Measurements from ENCODE around the gene LHFPL3.

DNA sequence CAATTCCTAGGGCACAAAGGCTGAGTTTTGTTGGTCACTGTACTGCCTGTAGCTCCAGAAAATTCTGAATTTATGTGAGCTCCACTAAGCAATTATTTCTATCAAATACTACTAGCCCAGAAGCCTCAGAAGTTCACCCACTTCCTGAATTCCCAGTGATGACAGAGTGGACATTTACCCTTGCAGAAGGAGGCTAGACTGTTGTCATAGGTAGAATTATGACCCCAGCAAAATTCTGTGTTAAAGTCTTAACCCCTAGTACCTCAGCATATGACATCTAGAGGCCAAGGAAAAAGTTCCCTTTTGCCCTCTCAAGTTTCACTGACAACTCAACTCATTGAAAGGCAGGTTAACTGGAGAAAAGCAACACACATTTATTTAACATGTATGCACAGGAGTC is 606.9 kb downstream of the LHFPL3 start:
- no peak for TF ChIP-seq SUZ12 (IDR thresholded peaks at IDR 0.05; ENCODE audit: low read depth, low read length)
- TF ChIP-seq, protein P1, sequence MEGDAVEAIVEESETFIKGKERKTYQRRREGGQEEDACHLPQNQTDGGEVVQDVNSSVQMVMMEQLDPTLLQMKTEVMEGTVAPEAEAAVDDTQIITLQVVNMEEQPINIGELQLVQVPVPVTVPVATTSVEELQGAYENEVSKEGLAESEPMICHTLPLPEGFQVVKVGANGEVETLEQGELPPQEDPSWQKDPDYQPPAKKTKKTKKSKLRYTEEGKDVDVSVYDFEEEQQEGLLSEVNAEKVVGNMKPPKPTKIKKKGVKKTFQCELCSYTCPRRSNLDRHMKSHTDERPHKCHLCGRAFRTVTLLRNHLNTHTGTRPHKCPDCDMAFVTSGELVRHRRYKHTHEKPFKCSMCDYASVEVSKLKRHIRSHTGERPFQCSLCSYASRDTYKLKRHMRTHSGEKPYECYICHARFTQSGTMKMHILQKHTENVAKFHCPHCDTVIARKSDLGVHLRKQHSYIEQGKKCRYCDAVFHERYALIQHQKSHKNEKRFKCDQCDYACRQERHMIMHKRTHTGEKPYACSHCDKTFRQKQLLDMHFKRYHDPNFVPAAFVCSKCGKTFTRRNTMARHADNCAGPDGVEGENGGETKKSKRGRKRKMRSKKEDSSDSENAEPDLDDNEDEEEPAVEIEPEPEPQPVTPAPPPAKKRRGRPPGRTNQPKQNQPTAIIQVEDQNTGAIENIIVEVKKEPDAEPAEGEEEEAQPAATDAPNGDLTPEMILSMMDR (CRISPR knock-in tag; IDR thresholded peaks at IDR 0.05), result no peak
- no peak for TF ChIP-seq TCF7L2 (IDR thresholded peaks at IDR 0.05; ENCODE audit: low read depth, low read length)
- no peak for TF ChIP-seq ZFX (CRISPR knock-in tag; IDR thresholded peaks at IDR 0.05; ENCODE audit: low read depth)
- TF ChIP-seq ZSCAN20 (CRISPR knock-in tag; IDR thresholded peaks at IDR 0.05; ENCODE audit: borderline replicate concordance), result no peak
- TF ChIP-seq NPAS2 (CRISPR knock-in tag; IDR thresholded peaks at IDR 0.05; ENCODE audit: borderline replicate concordance), result no peak
- TF ChIP-seq, protein P2, sequence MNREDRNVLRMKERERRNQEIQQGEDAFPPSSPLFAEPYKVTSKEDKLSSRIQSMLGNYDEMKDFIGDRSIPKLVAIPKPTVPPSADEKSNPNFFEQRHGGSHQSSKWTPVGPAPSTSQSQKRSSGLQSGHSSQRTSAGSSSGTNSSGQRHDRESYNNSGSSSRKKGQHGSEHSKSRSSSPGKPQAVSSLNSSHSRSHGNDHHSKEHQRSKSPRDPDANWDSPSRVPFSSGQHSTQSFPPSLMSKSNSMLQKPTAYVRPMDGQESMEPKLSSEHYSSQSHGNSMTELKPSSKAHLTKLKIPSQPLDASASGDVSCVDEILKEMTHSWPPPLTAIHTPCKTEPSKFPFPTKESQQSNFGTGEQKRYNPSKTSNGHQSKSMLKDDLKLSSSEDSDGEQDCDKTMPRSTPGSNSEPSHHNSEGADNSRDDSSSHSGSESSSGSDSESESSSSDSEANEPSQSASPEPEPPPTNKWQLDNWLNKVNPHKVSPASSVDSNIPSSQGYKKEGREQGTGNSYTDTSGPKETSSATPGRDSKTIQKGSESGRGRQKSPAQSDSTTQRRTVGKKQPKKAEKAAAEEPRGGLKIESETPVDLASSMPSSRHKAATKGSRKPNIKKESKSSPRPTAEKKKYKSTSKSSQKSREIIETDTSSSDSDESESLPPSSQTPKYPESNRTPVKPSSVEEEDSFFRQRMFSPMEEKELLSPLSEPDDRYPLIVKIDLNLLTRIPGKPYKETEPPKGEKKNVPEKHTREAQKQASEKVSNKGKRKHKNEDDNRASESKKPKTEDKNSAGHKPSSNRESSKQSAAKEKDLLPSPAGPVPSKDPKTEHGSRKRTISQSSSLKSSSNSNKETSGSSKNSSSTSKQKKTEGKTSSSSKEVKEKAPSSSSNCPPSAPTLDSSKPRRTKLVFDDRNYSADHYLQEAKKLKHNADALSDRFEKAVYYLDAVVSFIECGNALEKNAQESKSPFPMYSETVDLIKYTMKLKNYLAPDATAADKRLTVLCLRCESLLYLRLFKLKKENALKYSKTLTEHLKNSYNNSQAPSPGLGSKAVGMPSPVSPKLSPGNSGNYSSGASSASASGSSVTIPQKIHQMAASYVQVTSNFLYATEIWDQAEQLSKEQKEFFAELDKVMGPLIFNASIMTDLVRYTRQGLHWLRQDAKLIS (CRISPR knock-in tag; IDR thresholded peaks at IDR 0.05), result no peak
- no peak for TF ChIP-seq TCF7 (IDR thresholded peaks at IDR 0.05; ENCODE audit: low read depth)
- TF ChIP-seq ZNF713 (CRISPR knock-in tag; IDR thresholded peaks at IDR 0.05), result no peak
- no peak for TF ChIP-seq ELF4 (CRISPR knock-in tag; IDR thresholded peaks at IDR 0.05; ENCODE audit: borderline replicate concordance)
